IPS-15b (cell line): ENCODE measurements around the gene RNF157.
"Not testable (repeated sequence)": the region's sequence is repeated elsewhere in the genome, so short reads cannot be mapped to it uniquely, and the experiment has no call there.

ENCODE experiments used
- H3K27me3 ChIP-seq: one replicate; pipeline ENCODE4 v1.6.1; 2013; ENCODE audit warnings: low read length; ENCODE audit not compliant: control insufficient read depth, insufficient read depth
- H3K36me3 ChIP-seq: one replicate; pipeline ENCODE4 v1.6.1; 2013; ENCODE audit warnings: low read length; ENCODE audit not compliant: control insufficient read depth, insufficient read depth
- H3K4me1 ChIP-seq: one replicate; pipeline ENCODE4 v1.6.1; 2013; ENCODE audit warnings: mild to moderate bottlenecking, low read length; ENCODE audit not compliant: control insufficient read depth, insufficient read depth
- H3K4me3 ChIP-seq: one replicate; pipeline ENCODE4 v1.5.1; 2013; ENCODE audit warnings: low read depth, low read length
- H3K9ac ChIP-seq: one replicate; pipeline ENCODE4 v1.6.1; 2013; ENCODE audit warnings: low read depth, mild to moderate bottlenecking, low read length
- H3K9me3 ChIP-seq: one replicate; pipeline ENCODE4 v1.6.1; 2013; ENCODE audit warnings: mild to moderate bottlenecking, low read length; ENCODE audit not compliant: control insufficient read depth, insufficient read depth

RNF157 gene

DNA sequence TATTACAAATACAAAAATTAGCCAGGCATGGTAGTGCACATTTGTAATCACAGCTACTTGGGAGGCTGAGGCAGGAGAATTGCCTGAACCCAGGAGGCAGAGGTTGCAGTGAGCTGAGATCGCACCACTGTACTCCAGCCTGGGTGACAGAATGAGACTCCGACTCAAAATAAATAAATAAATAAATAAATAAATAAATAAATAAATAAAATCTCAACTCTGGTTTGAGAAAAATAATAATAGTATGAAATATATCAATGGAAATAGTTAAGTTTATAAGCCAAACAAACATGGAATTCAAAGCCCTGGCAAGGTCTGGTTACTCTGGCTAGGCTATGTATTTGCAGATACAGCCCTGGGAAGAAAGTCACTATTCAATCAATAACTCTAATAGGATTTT, 53.5 kb downstream of the RNF157 start:
- not testable (repeated sequence) for H3K9ac ChIP-seq, H3K4me1 ChIP-seq

DNA sequence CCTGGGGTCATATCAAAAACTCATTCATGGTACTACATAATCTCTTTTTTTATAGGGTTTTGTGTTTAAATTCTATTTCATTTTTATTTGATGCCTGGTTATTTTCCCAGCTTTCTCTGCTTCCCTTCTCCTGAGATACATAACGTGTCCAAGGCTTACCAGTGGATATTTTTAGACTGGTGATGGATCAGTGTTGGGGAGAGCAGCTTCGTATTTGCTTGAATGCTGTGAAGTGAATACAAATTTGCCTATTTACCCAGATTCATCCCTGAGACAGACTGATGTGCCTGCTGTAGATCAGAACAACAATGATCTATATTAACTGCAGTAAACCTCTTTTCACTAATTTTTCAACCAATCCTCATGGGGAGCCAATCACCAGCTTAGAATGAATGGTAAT, 56.0 kb downstream of the RNF157 start:
- no peaks in the 10 kb centered on the region for H3K27me3 ChIP-seq
- H3K4me1 ChIP-seq, result peaks cover 3% of the 10 kb centered on the region
- no peaks in the 10 kb centered on the region for H3K9me3 ChIP-seq
- H3K4me3 ChIP-seq, result no peak overlapping the region
- no peaks in the 10 kb centered on the region for H3K36me3 ChIP-seq
- H3K9ac ChIP-seq, result no peak overlapping the region

More for the DNA sequence above, 53.5 kb downstream of the RNF157 start:
- H3K4me3 ChIP-seq, H3K27me3 ChIP-seq, H3K9me3 ChIP-seq, H3K36me3 ChIP-seq: not testable (repeated sequence)

DNA sequence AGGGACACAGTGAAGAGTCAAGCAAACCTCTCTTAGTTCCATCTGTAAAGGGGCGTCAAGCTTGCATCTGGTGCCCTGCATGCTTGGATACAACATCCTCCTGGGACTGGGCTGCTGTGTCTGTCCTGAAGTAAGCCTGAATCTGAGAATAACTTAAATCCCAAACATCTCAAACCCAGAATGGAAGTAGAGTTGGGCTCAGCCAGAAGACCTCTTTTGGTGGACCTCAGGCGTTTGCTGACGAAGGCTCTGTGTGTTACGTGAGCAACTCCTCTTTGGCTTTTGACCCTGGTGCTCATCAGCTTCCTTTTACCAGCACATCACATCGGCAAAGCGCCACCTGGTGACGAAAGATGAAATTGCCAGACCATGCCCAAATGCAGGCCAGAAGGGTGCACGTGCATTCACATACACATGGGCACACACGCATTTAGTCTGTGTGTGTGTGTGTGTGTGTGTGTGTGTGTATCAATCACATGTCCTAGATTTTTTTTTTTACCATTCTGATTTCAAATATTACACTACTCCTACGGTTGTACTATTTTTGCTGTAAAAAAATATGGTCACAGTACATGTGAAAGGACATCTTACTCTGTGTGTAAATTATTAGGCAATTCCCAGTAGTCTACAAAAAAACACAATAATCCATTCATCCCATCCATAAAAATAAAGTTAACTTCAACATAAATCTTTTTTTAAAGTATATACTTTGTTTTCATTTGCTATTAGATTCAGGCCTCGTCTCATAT, 58.1 kb downstream of the RNF157 start:
- no peaks in the 10 kb centered on the region for H3K36me3 ChIP-seq
- no peak overlapping the region for H3K9ac ChIP-seq
- H3K4me1 ChIP-seq, result peaks cover 3% of the 10 kb centered on the region
- no peak overlapping the region for H3K4me3 ChIP-seq
- no peaks in the 10 kb centered on the region for H3K27me3 ChIP-seq
- no peaks in the 10 kb centered on the region for H3K9me3 ChIP-seq

DNA sequence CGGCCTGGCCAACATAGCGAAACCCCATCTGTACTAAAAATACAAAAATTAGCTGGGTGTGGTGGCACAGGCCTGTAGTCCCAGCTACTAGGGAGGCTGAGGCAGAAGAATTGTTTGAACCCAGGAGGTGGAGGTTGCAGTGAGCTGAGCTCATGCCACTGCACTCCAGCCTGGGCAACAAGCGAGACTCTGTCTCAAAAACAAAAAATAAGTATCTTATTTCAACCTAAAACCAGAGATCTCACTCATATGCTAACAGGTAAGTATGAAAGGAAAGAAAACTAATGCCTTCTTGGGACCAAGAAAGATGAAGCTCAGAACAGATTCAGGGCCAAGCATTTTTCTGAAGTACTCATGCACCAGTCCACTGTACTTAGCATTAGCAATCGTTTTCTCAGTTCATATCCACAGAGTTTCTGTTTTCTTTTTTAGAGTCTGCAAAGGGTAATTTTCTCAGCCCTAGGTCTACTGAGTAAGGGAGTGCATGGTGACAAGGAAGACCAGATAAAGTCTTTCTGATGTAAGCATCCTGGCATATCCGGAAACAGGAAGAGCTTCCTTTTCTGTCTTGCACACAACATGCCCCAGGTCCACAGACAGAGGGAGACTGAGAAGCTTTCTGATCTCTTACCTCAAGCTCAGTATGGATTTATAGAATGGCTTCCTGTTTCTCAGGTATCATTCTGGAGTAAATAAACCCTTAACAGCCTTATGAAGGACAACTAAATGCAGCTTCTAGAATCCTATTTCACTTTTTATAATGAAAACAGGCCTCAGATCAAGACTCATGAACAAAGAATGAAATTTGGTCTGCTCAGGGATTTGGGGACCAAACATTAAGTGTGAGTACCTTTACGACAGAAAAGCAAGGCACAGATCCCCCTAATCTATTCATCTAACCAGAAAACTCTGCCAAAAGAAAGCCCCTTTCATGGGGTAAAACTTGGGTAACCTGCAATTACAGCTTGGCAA, 60.5 kb downstream of the RNF157 start:
- Histone ChIP-seq H3K9me3 (no peaks in the 10 kb centered on the region), H3K36me3 (no peaks in the 10 kb centered on the region), H3K9ac (no peak overlapping the region), H3K27me3 (no peaks in the 10 kb centered on the region), H3K4me3 (no peak overlapping the region), H3K4me1 (peaks cover 3% of the 10 kb centered on the region)

DNA sequence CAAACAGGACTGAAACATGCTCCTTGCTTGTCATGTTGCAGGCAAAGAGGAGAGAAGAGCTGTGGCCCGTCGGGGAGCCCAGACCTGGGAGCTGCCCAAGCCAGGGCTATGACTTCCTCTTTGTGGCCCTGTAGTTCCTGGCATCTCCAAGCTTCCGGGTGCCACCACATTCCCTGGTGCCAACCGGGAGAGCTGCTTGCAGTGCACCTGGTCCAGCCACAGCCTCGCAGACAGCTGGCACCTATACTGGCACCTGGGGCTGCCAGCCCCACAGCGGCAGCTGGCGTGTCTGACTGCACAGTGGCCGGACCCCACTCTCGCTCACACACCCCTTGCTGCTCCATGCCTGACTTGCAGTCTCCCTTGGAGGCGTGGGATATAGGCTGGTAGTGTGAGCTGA, 62.2 kb downstream of the RNF157 start:
- no peaks in the 10 kb centered on the region for H3K36me3 ChIP-seq
- no peaks in the 10 kb centered on the region for H3K9me3 ChIP-seq
- peaks cover 3% of the 10 kb centered on the region for H3K4me1 ChIP-seq
- no peak overlapping the region for H3K4me3 ChIP-seq
- no peaks in the 10 kb centered on the region for H3K27me3 ChIP-seq
- no peak overlapping the region for H3K9ac ChIP-seq

DNA sequence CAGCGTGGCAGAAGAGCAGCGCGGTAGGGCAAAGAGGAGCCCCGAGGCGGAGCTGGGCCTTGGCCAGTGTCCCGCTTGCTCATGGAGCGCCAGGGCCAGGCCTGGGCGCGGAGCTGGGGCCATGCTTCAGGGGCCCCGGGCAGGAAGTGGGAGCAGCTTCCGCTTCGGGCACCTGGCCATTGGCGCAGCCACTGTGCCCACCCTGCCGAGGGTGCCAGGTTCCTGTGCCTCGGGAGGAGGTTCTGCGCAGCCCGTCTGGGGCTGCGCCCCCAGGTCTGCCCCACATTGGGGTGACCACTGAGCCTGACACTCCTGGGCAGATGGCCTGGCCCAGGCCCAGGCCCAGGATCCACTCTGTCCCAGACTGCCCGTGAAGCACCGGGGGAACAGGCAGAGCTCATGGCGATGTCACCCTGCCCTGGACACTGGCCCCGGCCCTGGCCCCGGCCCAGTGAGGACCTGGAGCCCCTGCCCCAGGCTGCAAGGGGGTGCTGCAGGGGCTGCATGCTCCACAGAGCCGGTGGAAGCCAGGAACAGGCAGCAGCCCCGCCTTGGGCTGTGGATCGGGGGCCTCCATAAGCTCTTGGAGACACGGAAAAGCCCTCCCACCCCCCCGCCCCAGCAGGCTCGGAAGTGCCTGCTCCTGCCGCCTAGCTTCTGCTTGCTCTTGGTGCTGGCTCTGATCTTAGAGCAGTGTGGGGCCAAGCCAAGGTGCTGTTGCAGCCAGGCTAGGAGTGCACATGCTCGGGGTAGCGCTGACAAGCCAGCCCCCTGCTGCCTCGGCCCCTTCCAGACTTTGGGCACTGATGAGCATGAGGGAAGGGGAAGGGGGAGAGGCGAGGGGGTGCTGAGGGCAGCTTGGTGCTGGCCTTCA, 63.4 kb downstream of the RNF157 start:
- Histone ChIP-seq H3K9ac (no peak overlapping the region), H3K4me1 (peaks cover 1% of the 10 kb centered on the region), H3K4me3 (no peak overlapping the region), H3K27me3 (no peaks in the 10 kb centered on the region), H3K9me3 (no peaks in the 10 kb centered on the region), H3K36me3 (no peaks in the 10 kb centered on the region)

DNA sequence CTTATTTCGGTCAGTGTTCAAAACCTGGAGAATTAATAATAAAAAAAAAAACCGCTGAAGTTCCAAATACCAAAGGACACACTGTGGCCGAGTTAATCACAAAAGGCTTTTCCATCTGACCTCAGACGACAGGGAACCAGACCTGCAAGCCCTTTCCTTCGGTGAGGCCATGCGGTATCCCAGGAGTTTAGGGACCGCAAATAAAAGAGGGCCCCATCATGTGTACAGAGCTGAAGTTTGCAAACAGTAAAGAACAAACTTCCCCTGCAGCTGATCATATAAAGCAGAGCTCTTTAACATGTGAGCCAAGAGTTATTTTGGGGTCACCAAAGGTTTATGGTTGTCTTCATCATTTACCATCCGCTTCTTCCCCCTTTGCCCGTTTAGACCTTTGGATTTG, 66.3 kb downstream of the RNF157 start:
- Histone ChIP-seq H3K4me1 (no peaks in the 10 kb centered on the region), H3K9me3 (no peaks in the 10 kb centered on the region), H3K27me3 (no peaks in the 10 kb centered on the region), H3K4me3 (no peak overlapping the region), H3K9ac (no peak overlapping the region), H3K36me3 (no peaks in the 10 kb centered on the region)

DNA sequence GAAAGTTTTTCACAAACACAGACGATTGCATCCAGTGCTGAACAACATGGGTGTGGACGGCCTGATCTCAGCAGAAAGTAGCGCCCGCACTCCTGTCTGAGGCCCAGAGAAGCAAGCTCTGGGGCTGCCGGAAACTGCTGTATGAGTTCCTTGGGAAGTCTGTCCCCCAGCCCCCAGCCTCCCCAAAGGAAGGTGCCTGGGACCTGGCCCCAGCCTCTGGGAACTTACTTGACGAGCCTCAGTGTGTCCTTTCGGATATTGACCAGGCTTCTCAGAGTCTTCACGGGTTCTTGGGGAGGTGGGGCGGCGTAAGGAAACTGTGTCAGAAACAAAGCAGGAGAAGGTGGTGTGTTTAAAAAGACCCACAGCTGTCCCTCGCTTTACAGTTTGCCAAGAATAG, 66.8 kb downstream of the RNF157 start:
- H3K4me3 ChIP-seq, result no peak overlapping the region
- H3K36me3 ChIP-seq, result no peaks in the 10 kb centered on the region
- no peaks in the 10 kb centered on the region for H3K4me1 ChIP-seq
- H3K9ac ChIP-seq, result no peak overlapping the region
- H3K27me3 ChIP-seq, result no peaks in the 10 kb centered on the region
- no peaks in the 10 kb centered on the region for H3K9me3 ChIP-seq

DNA sequence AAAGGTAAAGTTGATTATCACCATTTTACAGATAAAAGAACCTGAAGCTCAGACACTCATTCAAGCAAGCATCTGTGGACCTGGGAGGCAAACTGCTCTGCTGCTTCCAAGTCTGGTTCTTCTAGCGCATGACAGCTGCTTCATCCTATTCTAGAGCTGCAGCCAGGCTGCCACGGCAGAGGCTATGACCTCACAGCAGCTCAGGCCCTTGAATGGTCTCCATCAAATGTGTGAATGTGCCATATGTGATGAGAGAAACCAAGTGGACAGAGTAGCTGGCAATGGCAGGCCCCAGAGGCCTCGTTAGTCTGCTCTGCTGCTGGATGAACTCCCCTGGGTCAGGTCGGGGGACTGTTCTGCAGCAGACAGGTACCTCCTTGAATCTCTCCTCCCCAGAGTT, 68.6 kb downstream of the RNF157 start:
- Histone ChIP-seq H3K4me1 (no peaks in the 10 kb centered on the region), H3K4me3 (no peak overlapping the region), H3K27me3 (no peaks in the 10 kb centered on the region), H3K9ac (no peak overlapping the region), H3K9me3 (no peaks in the 10 kb centered on the region), H3K36me3 (no peaks in the 10 kb centered on the region)

DNA sequence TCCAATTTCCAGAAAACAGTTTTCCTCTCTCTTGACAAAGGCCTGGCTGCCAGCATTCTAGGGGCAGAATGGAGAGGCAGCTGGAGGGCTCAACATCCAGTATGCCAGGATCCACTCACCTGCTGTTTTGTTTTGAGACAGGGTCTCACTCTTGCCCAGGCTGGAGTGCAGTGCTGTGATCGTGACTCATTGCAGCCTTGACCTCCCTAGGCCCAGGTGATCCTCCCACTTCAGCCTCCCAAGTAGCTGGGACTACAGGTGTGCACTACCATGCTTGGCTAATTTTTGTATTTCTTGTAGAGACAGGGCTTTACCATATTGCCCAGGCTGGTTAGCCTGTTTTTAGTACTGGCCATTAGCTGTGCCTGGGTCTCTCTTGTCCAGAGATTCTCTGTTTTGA, 70.2 kb downstream of the RNF157 start:
- H3K4me3 ChIP-seq, result no peak overlapping the region
- no peaks in the 10 kb centered on the region for H3K9me3 ChIP-seq
- no peaks in the 10 kb centered on the region for H3K4me1 ChIP-seq
- H3K9ac ChIP-seq, result no peak overlapping the region
- no peaks in the 10 kb centered on the region for H3K36me3 ChIP-seq
- H3K27me3 ChIP-seq, result no peaks in the 10 kb centered on the region

DNA sequence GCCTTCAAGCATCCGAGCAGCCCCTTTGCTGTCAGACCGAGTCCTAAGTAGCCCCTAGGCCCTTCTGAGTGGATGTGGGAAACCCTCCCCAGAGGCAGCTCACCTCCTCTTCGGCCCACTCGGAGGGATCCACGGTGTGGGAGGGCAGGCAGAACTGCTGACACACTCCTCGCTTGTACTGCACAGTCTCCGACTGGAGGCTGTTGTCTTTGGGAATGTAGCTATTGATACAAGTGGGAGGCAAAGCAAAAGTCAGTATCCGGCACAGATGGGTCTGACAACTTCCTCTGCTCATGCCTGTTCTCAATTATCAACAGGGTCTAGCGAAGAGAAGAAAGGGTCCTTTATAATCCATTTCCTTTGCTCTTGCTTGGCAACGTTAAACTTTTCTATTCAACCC, 73.4 kb downstream of the RNF157 start:
- Histone ChIP-seq H3K36me3 (no peaks in the 10 kb centered on the region), H3K4me3 (no peak overlapping the region), H3K4me1 (no peaks in the 10 kb centered on the region), H3K9ac (no peak overlapping the region), H3K9me3 (no peaks in the 10 kb centered on the region), H3K27me3 (no peaks in the 10 kb centered on the region)
